Effector memory CD8-positive, alpha-beta T cell (primary cell): ENCODE data around the gene GADD45G.

Experiments used
- ATAC-seq: fragments of 150-1000 bp; cut with Tn5 transposase; replicated peaks from 2 replicates; pipeline ENCODE4 v1.10.0; 2021; ENCODE audit warnings: mild to moderate bottlenecking, moderate library complexity
- DNase-seq, 3 experiments: peaks; one replicate each; pipeline ENCODE4 v3.0.0; 2021
- H3K27ac Mint-ChIP-seq, 2 donors: one replicate each; pipeline ENCODE4 v1.8.0; 2022; ENCODE audit warnings: mild to moderate bottlenecking in 2 of 2, mixed read lengths in 2 of 2, moderate library complexity in 2 of 2
- H3K27me3 Mint-ChIP-seq, 2 donors: one replicate each; pipeline ENCODE4 v1.8.0; 2022; ENCODE audit warnings: mixed read lengths in 2 of 2
- H3K36me3 Mint-ChIP-seq: one replicate; pipeline ENCODE4 v1.8.0; 2022; ENCODE audit warnings: mild to moderate bottlenecking, moderate library complexity, mixed read lengths; ENCODE audit not compliant: insufficient read depth
- H3K4me1 Mint-ChIP-seq, 2 donors: one replicate each; pipeline ENCODE4 v1.8.0; 2022; ENCODE audit warnings: low read depth in 2 of 2, mixed read lengths in 2 of 2
- H3K4me3 Mint-ChIP-seq, 2 donors: one replicate each; pipeline ENCODE4 v1.8.0; 2022; ENCODE audit warnings: mild to moderate bottlenecking in 2 of 2, mixed read lengths in 2 of 2, moderate library complexity in 2 of 2
- H3K9me3 Mint-ChIP-seq, 2 donors: one replicate each; pipeline ENCODE4 v1.8.0; 2022; ENCODE audit warnings: mixed read lengths in 2 of 2

The GADD45G gene

GRCh38 chr9:89597711-89598362, 7.0 kb upstream of the GADD45G start:
- peaks cover 48 to 74% of the 10 kb centered on the region in 2 donors for H3K27me3 Mint-ChIP-seq
- H3K27ac Mint-ChIP-seq: no peak overlapping the region
- H3K4me3 Mint-ChIP-seq: no peak overlapping the region
- H3K4me1 Mint-ChIP-seq: peaks cover 0 to 4% of the 10 kb centered on the region in 2 donors
- H3K9me3 Mint-ChIP-seq: no peaks in the 10 kb centered on the region
- peak; percentile 30 to 37 (median 31) for DNase-seq
- ATAC-seq: peak; percentile 56
- no peaks in the 10 kb centered on the region for H3K36me3 Mint-ChIP-seq

GRCh38 chr9:89598363-89598713, 6.5 kb upstream of the GADD45G start:
- Mint-ChIP-seq H3K27ac (no peak overlapping the region), H3K36me3 (peaks cover 3% of the 10 kb centered on the region), H3K27me3 (peaks cover 48 to 74% of the 10 kb centered on the region in 2 donors), H3K4me3 (no peak overlapping the region), H3K4me1 (peaks cover 4 to 8% of the 10 kb centered on the region in 2 donors), H3K9me3 (no peaks in the 10 kb centered on the region)
- ATAC-seq (no peak), DNase-seq (no peak)

- Mint-ChIP-seq H3K4me1 (peaks cover 6 to 7% of the 10 kb centered on the region in 2 donors), H3K36me3 (peaks cover 3% of the 10 kb centered on the region), H3K27ac (no peak overlapping the region), H3K27me3 (peaks cover 46 to 71% of the 10 kb centered on the region in 2 donors), H3K9me3 (no peaks in the 10 kb centered on the region), H3K4me3 (no peak overlapping the region)
- ATAC-seq (no peak), DNase-seq (no peak)
These were observed 5.9 kb upstream of the GADD45G start for GRCh38 chr9:89598926-89599325.

- H3K27ac Mint-ChIP-seq: no peak overlapping the region
- H3K36me3 Mint-ChIP-seq: peaks cover 17% of the 10 kb centered on the region
- H3K9me3 Mint-ChIP-seq: no peaks in the 10 kb centered on the region
- peaks cover 12 to 16% of the 10 kb centered on the region in 2 donors for H3K4me1 Mint-ChIP-seq
- ATAC-seq: no peak
- H3K27me3 Mint-ChIP-seq: peaks cover 37 to 54% of the 10 kb centered on the region in 2 donors
- no peak for DNase-seq
- no peak overlapping the region for H3K4me3 Mint-ChIP-seq
These were observed 4.0 kb upstream of the GADD45G start for GRCh38 chr9:89600831-89601230.

GRCh38 chr9:89601306-89601705, 3.5 kb upstream of the GADD45G start:
- Mint-ChIP-seq H3K9me3 (no peaks in the 10 kb centered on the region), H3K36me3 (peaks cover 17% of the 10 kb centered on the region), H3K27ac (no peak overlapping the region), H3K4me1 (peaks cover 14 to 18% of the 10 kb centered on the region in 2 donors), H3K4me3 (no peak overlapping the region), H3K27me3 (peaks cover 40 to 53% of the 10 kb centered on the region in 2 donors)
- ATAC-seq (no peak), DNase-seq (no peak)

GRCh38 chr9:89601856-89602562, 2.8 kb upstream of the GADD45G start:
- H3K27me3 Mint-ChIP-seq: peaks cover 44 to 54% of the 10 kb centered on the region in 2 donors
- DNase-seq: no peak

GRCh38 chr9:89602978-89603766, 1.6 kb upstream of the GADD45G start:
- H3K9me3 Mint-ChIP-seq: no peaks in the 10 kb centered on the region
- H3K4me3 Mint-ChIP-seq: peak overlapping the region; percentile 80 to 89
- H3K36me3 Mint-ChIP-seq: peaks cover 17% of the 10 kb centered on the region
- DNase-seq (peak; percentile 70 to 78 (median 73)), ATAC-seq (peak; percentile 20)
- no peak overlapping the region for H3K27ac Mint-ChIP-seq
- H3K4me1 Mint-ChIP-seq: peaks cover 16 to 21% of the 10 kb centered on the region in 2 donors
- H3K27me3 Mint-ChIP-seq: peaks cover 44 to 52% of the 10 kb centered on the region in 2 donors

More at GRCh38 chr9:89601856-89602562, 2.8 kb upstream of the GADD45G start:
- H3K9me3 Mint-ChIP-seq: no peaks in the 10 kb centered on the region
- H3K4me3 Mint-ChIP-seq: peak overlapping the region in 1 of 2 donors; percentile 29
- no peak overlapping the region for H3K27ac Mint-ChIP-seq
- no peak for ATAC-seq
- H3K4me1 Mint-ChIP-seq: peaks cover 16 to 21% of the 10 kb centered on the region in 2 donors
- peaks cover 17% of the 10 kb centered on the region for H3K36me3 Mint-ChIP-seq

- Mint-ChIP-seq H3K27me3 (peaks cover 44 to 60% of the 10 kb centered on the region in 2 donors), H3K36me3 (peaks cover 17% of the 10 kb centered on the region), H3K4me1 (peaks cover 16 to 21% of the 10 kb centered on the region in 2 donors), H3K9me3 (no peaks in the 10 kb centered on the region), H3K27ac (peak overlapping the region; percentile 73 to 92), H3K4me3 (peak overlapping the region; percentile 80 to 89)
- DNase-seq (peak in 1 of 3 experiments; percentile 10), ATAC-seq (no peak)
These were observed 796 bp upstream of the GADD45G start for GRCh38 chr9:89603767-89604665.

GRCh38 chr9:89605465-89606048, 745 bp downstream of the GADD45G start:
- H3K36me3 Mint-ChIP-seq: peaks cover 17% of the 10 kb centered on the region
- peak; percentile 44 for ATAC-seq
- peaks cover 34 to 51% of the 10 kb centered on the region in 2 donors for H3K27me3 Mint-ChIP-seq
- H3K4me3 Mint-ChIP-seq: peak overlapping the region; percentile 80 to 89
- DNase-seq: peak; percentile 16 to 30 (median 21)
- peaks cover 16 to 21% of the 10 kb centered on the region in 2 donors for H3K4me1 Mint-ChIP-seq
- no peaks in the 10 kb centered on the region for H3K9me3 Mint-ChIP-seq
- H3K27ac Mint-ChIP-seq: peak overlapping the region in 1 of 2 donors; percentile 92

- Mint-ChIP-seq H3K4me3 (peak overlapping the region; percentile 80 to 89), H3K27ac (peak overlapping the region in 1 of 2 donors; percentile 26), H3K9me3 (no peaks in the 10 kb centered on the region), H3K36me3 (peaks cover 17% of the 10 kb centered on the region), H3K4me1 (peaks cover 16 to 21% of the 10 kb centered on the region in 2 donors), H3K27me3 (peaks cover 28 to 51% of the 10 kb centered on the region in 2 donors)
- ATAC-seq (peak; percentile 7), DNase-seq (no peak)
These were observed 1.3 kb downstream of the GADD45G start for GRCh38 chr9:89606049-89606623.

GRCh38 chr9:89606624-89607311, 2.0 kb downstream of the GADD45G start:
- peak overlapping the region; percentile 80 to 89 for H3K4me3 Mint-ChIP-seq
- H3K27me3 Mint-ChIP-seq: peaks cover 26 to 48% of the 10 kb centered on the region in 2 donors
- H3K4me1 Mint-ChIP-seq: peaks cover 16 to 21% of the 10 kb centered on the region in 2 donors
- no peak for DNase-seq
- H3K36me3 Mint-ChIP-seq: peaks cover 17% of the 10 kb centered on the region
- no peaks in the 10 kb centered on the region for H3K9me3 Mint-ChIP-seq
- no peak for ATAC-seq
- H3K27ac Mint-ChIP-seq: peak overlapping the region in 1 of 2 donors; percentile 26
